Neural crest cell (in vitro differentiated cells): ENCODE results near the gene GRK6. TPM values are rescaled to one million over a fixed set of nuclear protein-coding genes. Genes with fewer than 3 reads are reported as not detected.

Source experiments
- DNase-seq: peaks from one replicate; pipeline ENCODE4 v3.0.0; 2021; ENCODE audit warnings: low read depth, mixed read lengths, low spot score
- H3K27ac Mint-ChIP-seq: one replicate; pipeline ENCODE4 v1.8.0; 2021; ENCODE audit warnings: mild to moderate bottlenecking, mixed read lengths; ENCODE audit not compliant: unreplicated experiment
- H3K27me3 Mint-ChIP-seq: 2 replicates; pipeline ENCODE4 v1.8.0; 2021; ENCODE audit warnings: low read depth, mild to moderate bottlenecking, mixed read lengths
- H3K36me3 Mint-ChIP-seq: 2 replicates; pipeline ENCODE4 v1.8.0; 2021; ENCODE audit warnings: low read depth, mild to moderate bottlenecking, mixed read lengths
- H3K4me1 Mint-ChIP-seq: 2 replicates; pipeline ENCODE4 v1.8.0; 2021; ENCODE audit warnings: mixed read lengths
- H3K4me3 Mint-ChIP-seq: one replicate; pipeline ENCODE4 v1.8.0; 2021; ENCODE audit warnings: mild to moderate bottlenecking, mixed read lengths
- H3K9me3 Mint-ChIP-seq: 2 replicates; pipeline ENCODE4 v1.8.0; 2021; ENCODE audit warnings: mixed read lengths
- CTCF ChIP-seq: fragments of 200-600 bp; sonication (generic); conservative IDR thresholded peaks from 2 replicates; pipeline ENCODE4 v1.5.0; 2021; ENCODE audit warnings: antibody characterized with exemption, mild to moderate bottlenecking
- total RNA-seq: library from RNA; stranded (reverse); gene quantifications from 2 replicates; pipeline ENCODE4 v1.2.1, GENCODE V29; 2021

Gene GRK6
- total RNA-seq, 1 donor from 2014 or later = 54.9 TPM

- no peak for DNase-seq
- no peak for TF ChIP-seq CTCF
- Mint-ChIP-seq H3K36me3 (no peaks in the 10 kb centered on the region), H3K4me1 (peaks cover 5% of the 10 kb centered on the region), H3K27me3 (peaks cover 6% of the 10 kb centered on the region), H3K27ac (no peak overlapping the region), H3K9me3 (no peaks in the 10 kb centered on the region), H3K4me3 (no peak overlapping the region)
Observed at GRCh38 chr5:177383181-177383580, 43.3 kb upstream of the GRK6 start.

GRCh38 chr5:177384134-177384533 lies 42.3 kb upstream of the GRK6 start, which contains the start of gene SLC34A1:
Gene SLC34A1 (plus strand): TSS chr5:177384434. CDS start chr5:177385742, 1,308 bp downstream.
- Mint-ChIP-seq H3K4me3 (no peak within 1 kb of the TSS), H3K27ac (no peak within 1 kb of the TSS), H3K27me3 (peaks cover 6% of the 10 kb centered on the region), H3K4me1 (peaks cover 14% of the 10 kb centered on the region), H3K36me3 (no peaks in the 10 kb centered on the region), H3K9me3 (no peaks in the 10 kb centered on the region)
- no peak for TF ChIP-seq CTCF
- DNase-seq = no peak

- no peak for TF ChIP-seq CTCF
- no peaks in the 10 kb centered on the region for H3K36me3 Mint-ChIP-seq
- no peak for DNase-seq
- H3K4me1 Mint-ChIP-seq = peaks cover 30% of the 10 kb centered on the region
- no peak overlapping the region for H3K27ac Mint-ChIP-seq
- no peak overlapping the region for H3K4me3 Mint-ChIP-seq
- H3K27me3 Mint-ChIP-seq = peaks cover 9% of the 10 kb centered on the region
- H3K9me3 Mint-ChIP-seq = no peaks in the 10 kb centered on the region
Observed at GRCh38 chr5:177385720-177386119, 40.8 kb upstream of the GRK6 start.

GRCh38 chr5:177386542-177386941 lies 39.9 kb upstream of the GRK6 start:
- peaks cover 31% of the 10 kb centered on the region for H3K4me1 Mint-ChIP-seq

GRCh38 chr5:177387405-177387804 lies 39.1 kb upstream of the GRK6 start:
- H3K27me3 Mint-ChIP-seq = peaks cover 9% of the 10 kb centered on the region
- H3K27ac Mint-ChIP-seq = no peak overlapping the region
- no peak for TF ChIP-seq CTCF

More at GRCh38 chr5:177386542-177386941, 39.9 kb upstream of the GRK6 start:
- Mint-ChIP-seq H3K9me3 (no peaks in the 10 kb centered on the region), H3K27me3 (peaks cover 9% of the 10 kb centered on the region), H3K36me3 (no peaks in the 10 kb centered on the region), H3K4me3 (no peak overlapping the region), H3K27ac (no peak overlapping the region)
- no peak for TF ChIP-seq CTCF
- no peak for DNase-seq

More at GRCh38 chr5:177387405-177387804, 39.1 kb upstream of the GRK6 start:
- no peak for DNase-seq
- H3K36me3 Mint-ChIP-seq = no peaks in the 10 kb centered on the region
- H3K4me3 Mint-ChIP-seq = no peak overlapping the region
- peaks cover 31% of the 10 kb centered on the region for H3K4me1 Mint-ChIP-seq
- H3K9me3 Mint-ChIP-seq = no peaks in the 10 kb centered on the region
